Measurements from ENCODE around the gene ATG7.

- TF ChIP-seq POLR2A (IDR thresholded peaks at IDR 0.05; ENCODE audit: low read depth) (no peak), CTCF (IDR thresholded peaks at IDR 0.05) (no peak), POLR2AphosphoS5 (IDR thresholded peaks at IDR 0.05) (no peak), EP300 (IDR thresholded peaks at IDR 0.05) (no peak)
Observed at GRCh38 chr3:11547498-11547897, 275.3 kb downstream of the ATG7 start.
